ENCODE data around the gene PUDP. TPM values are rescaled to one million over a fixed set of nuclear protein-coding genes. Genes with fewer than 3 reads are reported as not detected.

PUDP gene
- total RNA-seq, 1 experiment from 2014 or later = 16.1 TPM

DNA sequence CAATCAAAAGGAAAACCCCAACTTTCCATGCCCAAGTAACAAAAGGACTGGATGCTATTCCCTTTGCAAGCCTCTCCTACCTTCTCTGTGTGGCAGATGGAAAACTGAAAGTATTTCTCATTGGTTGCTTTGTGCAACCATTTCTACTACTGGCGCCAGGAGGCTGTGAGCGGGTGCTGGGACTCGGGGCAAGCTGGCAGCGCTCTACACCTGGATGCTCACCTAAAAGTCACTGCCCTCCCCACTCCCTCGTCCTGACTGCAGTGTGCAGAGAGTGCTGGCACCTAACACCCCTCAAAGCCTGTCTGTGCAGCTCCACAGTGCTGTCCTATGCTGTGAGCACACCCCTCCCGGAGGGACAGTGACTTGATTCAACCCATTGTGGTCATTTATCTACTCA is 54.6 kb downstream of the PUDP start:
- intact Hi-C loops (cut with micrococcal nuclease) = no loop called here
- BruUV-seq (replicated peaks) = no TSS peak
- TF ChIP-seq, protein P1, sequence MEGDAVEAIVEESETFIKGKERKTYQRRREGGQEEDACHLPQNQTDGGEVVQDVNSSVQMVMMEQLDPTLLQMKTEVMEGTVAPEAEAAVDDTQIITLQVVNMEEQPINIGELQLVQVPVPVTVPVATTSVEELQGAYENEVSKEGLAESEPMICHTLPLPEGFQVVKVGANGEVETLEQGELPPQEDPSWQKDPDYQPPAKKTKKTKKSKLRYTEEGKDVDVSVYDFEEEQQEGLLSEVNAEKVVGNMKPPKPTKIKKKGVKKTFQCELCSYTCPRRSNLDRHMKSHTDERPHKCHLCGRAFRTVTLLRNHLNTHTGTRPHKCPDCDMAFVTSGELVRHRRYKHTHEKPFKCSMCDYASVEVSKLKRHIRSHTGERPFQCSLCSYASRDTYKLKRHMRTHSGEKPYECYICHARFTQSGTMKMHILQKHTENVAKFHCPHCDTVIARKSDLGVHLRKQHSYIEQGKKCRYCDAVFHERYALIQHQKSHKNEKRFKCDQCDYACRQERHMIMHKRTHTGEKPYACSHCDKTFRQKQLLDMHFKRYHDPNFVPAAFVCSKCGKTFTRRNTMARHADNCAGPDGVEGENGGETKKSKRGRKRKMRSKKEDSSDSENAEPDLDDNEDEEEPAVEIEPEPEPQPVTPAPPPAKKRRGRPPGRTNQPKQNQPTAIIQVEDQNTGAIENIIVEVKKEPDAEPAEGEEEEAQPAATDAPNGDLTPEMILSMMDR (IDR thresholded peaks at IDR 0.05; ENCODE audit: unreplicated experiment) = no peak
- H3K36me3 Mint-ChIP-seq (ENCODE audit: insufficient read depth, unreplicated experiment) = peaks cover 16% of the 10 kb centered on the region
- DNase-seq (ENCODE audit: unreplicated experiment) = no peak
- H3K4me3 Mint-ChIP-seq (ENCODE audit: unreplicated experiment) = no peak overlapping the region
- no peaks in the 10 kb centered on the region for H3K9me3 Mint-ChIP-seq (ENCODE audit: unreplicated experiment)
- CTCF ChIA-PET = no interaction called here
- H3K27me3 Mint-ChIP-seq (ENCODE audit: insufficient read depth, unreplicated experiment) = no peaks in the 10 kb centered on the region
- H3K4me1 Mint-ChIP-seq (ENCODE audit: insufficient read depth, unreplicated experiment) = no peaks in the 10 kb centered on the region
- no peak overlapping the region for H3K27ac Mint-ChIP-seq (ENCODE audit: low read depth, unreplicated experiment)
- POLR2A ChIA-PET = no interaction called here

DNA sequence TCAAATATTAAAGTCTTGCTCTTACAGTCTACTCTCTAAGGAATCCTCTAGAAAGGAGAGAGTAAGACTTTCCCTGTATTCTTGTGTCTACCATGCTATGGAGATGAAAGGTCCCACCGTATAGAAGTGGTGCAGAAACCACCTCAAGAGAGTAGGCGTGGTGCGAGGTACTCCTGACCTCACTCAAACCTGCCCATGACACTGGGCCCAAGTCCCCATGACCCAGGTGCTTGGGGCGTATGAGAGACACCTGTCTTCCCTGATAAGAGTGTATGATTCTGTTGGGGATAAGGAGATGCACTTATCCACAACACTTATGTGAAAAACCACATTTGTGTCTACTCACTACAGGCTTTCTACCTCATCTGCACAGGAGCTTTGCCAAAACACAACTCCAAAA is 55.4 kb downstream of the PUDP start:
- BruUV-seq (replicated peaks) = no TSS peak
- ChIA-PET POLR2A (no interaction called here), CTCF (no interaction called here)
- Mint-ChIP-seq H3K4me1 (ENCODE audit: insufficient read depth, unreplicated experiment) (no peaks in the 10 kb centered on the region), H3K27ac (ENCODE audit: low read depth, unreplicated experiment) (no peak overlapping the region), H3K4me3 (ENCODE audit: unreplicated experiment) (no peak overlapping the region), H3K27me3 (ENCODE audit: insufficient read depth, unreplicated experiment) (no peaks in the 10 kb centered on the region), H3K36me3 (ENCODE audit: insufficient read depth, unreplicated experiment) (peaks cover 16% of the 10 kb centered on the region), H3K9me3 (ENCODE audit: unreplicated experiment) (no peaks in the 10 kb centered on the region)
- no peak for DNase-seq (ENCODE audit: unreplicated experiment)
- TF ChIP-seq, protein P1 (IDR thresholded peaks at IDR 0.05; ENCODE audit: unreplicated experiment) = no peak
- intact Hi-C loops (cut with micrococcal nuclease) = no loop called here

DNA sequence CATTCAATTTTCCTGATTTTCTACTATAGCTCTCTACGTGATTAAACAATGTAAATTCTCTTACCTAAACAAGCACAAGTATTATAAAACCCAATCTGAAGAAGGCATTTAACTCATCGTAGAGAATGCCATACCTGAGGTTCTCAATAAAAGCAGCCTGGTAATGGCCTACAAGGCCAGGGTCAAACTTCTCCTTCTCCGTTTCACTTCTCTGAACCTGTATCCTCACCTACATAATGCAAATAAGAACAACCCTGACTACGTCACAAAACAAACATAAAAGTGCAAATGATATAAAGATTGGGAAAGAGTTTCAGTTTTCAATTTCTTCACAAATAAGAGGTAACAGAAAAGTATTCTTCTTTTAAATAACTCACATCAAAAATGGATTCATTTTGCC is 56.0 kb downstream of the PUDP start:
- POLR2A ChIA-PET = no interaction called here
- Mint-ChIP-seq H3K27me3 (ENCODE audit: insufficient read depth, unreplicated experiment) (no peaks in the 10 kb centered on the region), H3K27ac (ENCODE audit: low read depth, unreplicated experiment) (no peak overlapping the region), H3K4me3 (ENCODE audit: unreplicated experiment) (no peak overlapping the region), H3K9me3 (ENCODE audit: unreplicated experiment) (no peaks in the 10 kb centered on the region), H3K36me3 (ENCODE audit: insufficient read depth, unreplicated experiment) (peaks cover 20% of the 10 kb centered on the region), H3K4me1 (ENCODE audit: insufficient read depth, unreplicated experiment) (no peaks in the 10 kb centered on the region)
- CTCF ChIA-PET = no interaction called here
- BruUV-seq (replicated peaks) = no TSS peak
- intact Hi-C loops (cut with micrococcal nuclease) = no loop called here
- TF ChIP-seq, protein P1 (IDR thresholded peaks at IDR 0.05; ENCODE audit: unreplicated experiment) = no peak
- DNase-seq (ENCODE audit: unreplicated experiment) = no peak

DNA sequence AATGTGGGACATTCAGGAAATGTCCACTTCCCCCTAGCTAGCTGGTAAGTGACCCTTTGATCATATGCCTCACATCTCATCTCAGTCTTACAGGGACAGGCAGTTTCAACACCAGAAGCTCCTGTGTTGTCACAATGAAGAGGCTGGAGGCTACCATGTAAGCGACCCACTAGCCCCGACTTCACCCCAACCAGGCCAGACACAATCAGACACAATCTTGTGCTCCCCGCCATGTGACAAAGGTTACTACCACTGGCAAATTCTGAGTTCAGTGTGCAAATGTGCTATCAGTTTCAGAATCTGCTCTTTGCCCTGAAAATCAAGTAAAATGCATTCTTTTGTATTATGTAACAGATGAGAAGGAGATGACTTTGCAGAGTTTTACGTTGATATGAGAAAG is 57.3 kb downstream of the PUDP start:
- no peak overlapping the region for H3K27ac Mint-ChIP-seq (ENCODE audit: low read depth, unreplicated experiment)
- H3K27me3 Mint-ChIP-seq (ENCODE audit: insufficient read depth, unreplicated experiment) = no peaks in the 10 kb centered on the region
- POLR2A ChIA-PET = no interaction called here
- CTCF ChIA-PET = interaction anchor here (0.7 kb wide), 2 partner anchors 8 to 110 kb away, joined by 3 read pairs; no protein-coding TSS in a partner anchor
- DNase-seq (ENCODE audit: unreplicated experiment) = no peak
- peaks cover 14% of the 10 kb centered on the region for H3K36me3 Mint-ChIP-seq (ENCODE audit: insufficient read depth, unreplicated experiment)
- H3K9me3 Mint-ChIP-seq (ENCODE audit: unreplicated experiment) = no peaks in the 10 kb centered on the region
- H3K4me3 Mint-ChIP-seq (ENCODE audit: unreplicated experiment) = no peak overlapping the region
- TF ChIP-seq, protein P1 (IDR thresholded peaks at IDR 0.05; ENCODE audit: unreplicated experiment) = no peak
- no TSS peak for BruUV-seq (replicated peaks)
- intact Hi-C loops (cut with micrococcal nuclease) = no loop called here
- no peaks in the 10 kb centered on the region for H3K4me1 Mint-ChIP-seq (ENCODE audit: insufficient read depth, unreplicated experiment)

All from MCF 10A (cell line).